LoVo (cell line): Measurements from ENCODE around the gene CNST.
"Not testable (repeated sequence)": the region's sequence is repeated elsewhere in the genome, so short reads cannot be mapped to it uniquely, and the experiment has no call there.

Source experiments
- DNase-seq: peaks from one replicate; pipeline ENCODE4 v3.0.0-alpha.2; 2016; ENCODE audit warnings: low spot score

The CNST gene

GRCh38 chr1:246587032-246587431 is 20.8 kb downstream of the CNST start:
- no peak for DNase-seq

- no peak for DNase-seq
Observed at GRCh38 chr1:246587606-246588005, 21.4 kb downstream of the CNST start.

DNA sequence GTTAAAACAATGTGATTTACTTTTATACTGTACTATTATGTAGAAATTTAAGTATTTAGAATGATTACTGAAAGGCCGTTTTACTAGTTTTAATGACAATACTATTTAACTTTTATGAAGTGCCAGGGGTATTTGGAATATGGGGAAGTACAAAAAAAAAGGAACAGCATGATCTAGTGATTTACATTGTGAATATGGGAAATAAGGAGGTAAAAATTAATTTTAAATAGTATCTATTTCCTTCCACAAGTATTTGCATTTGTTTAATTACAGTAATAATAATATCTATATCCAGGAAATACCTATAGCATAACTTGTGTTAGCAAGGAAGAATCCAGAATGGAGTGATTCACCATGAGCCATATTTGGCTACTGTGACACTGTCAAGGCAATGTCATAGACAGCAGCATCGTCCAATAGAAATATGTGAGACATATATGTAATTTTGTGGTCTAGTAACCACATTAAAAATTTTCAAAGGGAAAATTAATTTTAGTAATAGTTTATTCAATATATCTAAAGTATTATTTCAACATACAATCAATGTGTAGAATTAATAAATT is 22.0 kb downstream of the CNST start:
- DNase-seq, result no peak

DNA sequence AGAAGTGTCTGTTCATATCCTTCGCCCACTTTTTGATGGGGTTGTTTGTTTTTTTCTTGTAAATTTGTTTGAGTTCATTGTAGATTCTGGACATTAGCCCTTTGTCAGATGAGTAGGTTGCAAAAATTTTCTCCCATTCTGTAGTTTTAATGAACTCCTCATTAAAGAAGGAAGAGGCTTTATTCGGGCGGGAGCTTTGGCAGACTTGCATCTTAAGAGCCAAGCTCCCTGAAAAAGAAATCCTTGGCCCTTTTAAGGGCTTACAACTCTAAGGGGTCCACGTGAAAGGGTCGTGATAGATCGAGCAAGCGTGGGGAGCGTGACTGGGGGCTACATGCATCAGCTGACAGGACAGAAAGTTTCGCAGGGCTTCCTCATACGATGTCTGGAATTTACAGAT is 23.7 kb downstream of the CNST start:
- DNase-seq, result not testable (repeated sequence)

GRCh38 chr1:246591047-246591446 is 24.8 kb downstream of the CNST start:
- no peak for DNase-seq

- no peak for DNase-seq
Observed at GRCh38 chr1:246591504-246591903, 25.2 kb downstream of the CNST start.

DNA sequence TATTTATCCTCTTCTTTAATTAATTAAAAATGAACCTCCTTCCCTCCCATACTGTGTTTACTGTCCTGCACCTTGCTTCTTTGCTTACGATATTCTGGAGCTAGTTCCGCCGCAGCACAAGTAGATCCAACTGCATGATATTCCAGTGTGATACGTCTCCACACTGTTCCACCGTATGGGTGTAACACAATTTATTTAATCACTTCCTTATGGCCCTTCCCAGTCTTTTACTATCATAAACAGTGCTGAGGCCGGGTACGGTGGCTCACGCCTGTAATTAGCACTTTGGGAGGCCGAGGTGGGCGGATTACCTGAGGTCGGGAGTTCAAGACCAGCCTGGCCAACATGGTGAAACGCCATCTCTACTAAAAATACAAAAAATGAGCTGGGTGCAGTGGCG is 25.7 kb downstream of the CNST start:
- no peak for DNase-seq

DNA sequence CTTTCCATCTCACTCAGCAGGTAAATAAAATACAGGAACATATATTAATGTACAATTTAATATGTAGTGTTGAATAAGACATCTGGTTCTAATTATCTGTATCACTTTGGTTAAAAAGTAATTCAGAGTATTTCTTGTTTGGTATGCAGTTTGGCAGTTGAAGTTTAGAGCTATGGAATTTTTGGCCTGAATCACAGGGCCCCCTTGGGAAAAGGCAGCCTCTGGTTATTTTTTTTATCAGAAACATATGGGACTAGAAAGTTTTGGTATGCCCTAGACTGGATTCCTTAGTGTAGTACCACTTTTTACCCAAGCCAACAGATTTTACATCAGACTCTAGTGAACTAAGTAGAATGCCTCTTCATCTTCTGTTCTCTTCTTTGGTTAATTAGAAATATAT is 26.4 kb downstream of the CNST start:
- DNase-seq, result no peak

GRCh38 chr1:246595146-246595545 is 28.9 kb downstream of the CNST start:
- DNase-seq, result no peak

DNA sequence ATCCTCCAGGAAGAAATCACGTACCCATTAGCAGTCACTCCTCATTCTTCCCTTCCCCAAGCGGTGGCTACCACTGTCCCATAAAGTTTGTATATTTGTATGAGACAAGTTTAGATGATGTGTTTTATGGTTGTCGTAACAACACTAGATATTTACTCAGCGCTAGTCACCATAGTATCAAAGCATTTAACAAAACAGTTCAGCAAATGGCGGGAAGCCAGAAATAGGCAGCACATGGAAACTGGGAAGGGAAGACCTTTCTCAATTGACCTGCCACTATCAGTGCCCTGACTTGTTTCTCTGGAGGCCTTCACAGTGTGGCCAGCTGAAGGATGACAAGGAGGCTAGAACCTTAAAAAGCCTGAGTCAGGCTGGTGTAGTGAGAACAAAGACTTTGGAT is 31.1 kb downstream of the CNST start:
- peak; percentile 11 for DNase-seq

DNA sequence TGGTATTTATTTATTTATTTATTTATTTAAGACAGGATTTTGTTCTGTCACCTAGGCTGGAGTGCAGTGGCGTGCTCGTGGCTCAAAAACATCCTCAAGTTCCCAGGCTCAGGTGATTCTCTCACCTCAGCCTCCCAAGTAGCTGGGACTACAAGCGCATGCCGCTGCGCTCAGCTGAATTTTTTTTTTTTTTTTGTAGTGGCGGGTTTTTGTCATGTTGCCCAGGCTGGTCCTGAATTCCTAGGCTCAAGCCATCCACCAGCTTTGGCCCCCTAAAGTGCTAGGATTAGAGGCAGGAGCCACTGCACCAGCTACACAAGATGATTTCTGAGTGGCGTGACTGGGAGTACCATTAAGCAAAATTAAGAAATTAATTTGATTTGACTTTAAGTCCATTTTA is 31.7 kb downstream of the CNST start:
- no peak for DNase-seq

DNA sequence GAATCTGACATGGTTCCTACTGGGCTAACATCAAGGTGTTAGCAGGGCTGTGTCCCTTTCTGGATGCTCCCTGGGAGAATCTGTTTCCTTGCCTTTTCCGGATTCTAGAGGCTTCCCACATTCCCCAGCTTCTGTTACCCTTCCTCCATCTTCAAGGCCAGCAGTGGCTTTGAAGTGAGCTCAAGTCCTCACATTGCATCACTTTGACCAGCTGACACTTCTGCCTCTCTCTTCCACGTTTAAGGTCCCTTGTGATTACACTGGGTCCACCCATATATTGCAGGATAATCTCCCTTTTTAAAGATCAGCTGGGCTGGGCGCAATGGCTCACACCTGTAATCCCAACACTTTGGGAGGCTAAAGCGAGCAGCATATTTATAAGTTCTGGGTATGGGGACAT is 33.1 kb downstream of the CNST start:
- DNase-seq, result no peak

- DNase-seq, result no peak
Observed at GRCh38 chr1:246600579-246600978, 34.3 kb downstream of the CNST start.

- no peak for DNase-seq
Observed at GRCh38 chr1:246602194-246602593, 35.9 kb downstream of the CNST start.

DNA sequence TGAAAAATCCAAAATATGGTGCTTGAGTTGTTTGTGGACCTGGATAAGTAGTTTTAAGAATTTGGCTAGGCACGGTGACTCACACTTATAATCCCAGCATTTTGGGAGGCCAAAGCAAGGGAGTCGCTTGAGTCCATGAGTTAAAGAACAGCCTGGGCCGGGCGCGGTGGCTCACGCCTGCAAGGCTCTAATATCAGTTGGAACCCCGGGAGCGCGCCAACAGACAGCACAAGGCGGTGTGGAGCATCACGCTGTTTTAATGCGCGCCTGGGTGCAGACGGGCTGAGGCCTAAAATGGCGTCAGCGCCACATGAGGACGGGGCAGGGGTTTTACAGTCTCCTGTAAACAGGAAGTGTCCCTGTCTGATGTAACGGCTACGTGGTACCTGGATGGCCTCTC is 39.0 kb downstream of the CNST start:
- DNase-seq, result not testable (repeated sequence)

DNA sequence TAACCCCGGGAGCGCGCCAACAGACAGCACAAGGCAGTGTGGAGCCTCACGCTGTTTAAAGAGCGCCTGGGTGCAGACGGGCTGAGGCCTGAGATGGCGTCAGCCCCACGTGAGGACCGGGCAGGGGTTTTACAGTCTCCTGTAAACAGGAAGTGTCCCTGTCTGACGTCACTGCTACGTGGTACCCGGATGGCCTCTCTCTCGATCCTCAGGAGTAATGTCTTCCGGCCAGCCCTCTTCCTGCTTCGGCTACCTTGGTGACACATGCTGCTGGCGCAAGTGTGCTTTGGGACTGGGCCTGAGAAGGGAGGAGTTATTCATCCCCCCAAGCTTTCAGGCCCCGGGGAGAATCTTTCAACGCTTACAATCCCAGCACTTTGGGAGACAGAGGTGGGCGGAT is 41.2 kb downstream of the CNST start:
- no peak for DNase-seq

DNA sequence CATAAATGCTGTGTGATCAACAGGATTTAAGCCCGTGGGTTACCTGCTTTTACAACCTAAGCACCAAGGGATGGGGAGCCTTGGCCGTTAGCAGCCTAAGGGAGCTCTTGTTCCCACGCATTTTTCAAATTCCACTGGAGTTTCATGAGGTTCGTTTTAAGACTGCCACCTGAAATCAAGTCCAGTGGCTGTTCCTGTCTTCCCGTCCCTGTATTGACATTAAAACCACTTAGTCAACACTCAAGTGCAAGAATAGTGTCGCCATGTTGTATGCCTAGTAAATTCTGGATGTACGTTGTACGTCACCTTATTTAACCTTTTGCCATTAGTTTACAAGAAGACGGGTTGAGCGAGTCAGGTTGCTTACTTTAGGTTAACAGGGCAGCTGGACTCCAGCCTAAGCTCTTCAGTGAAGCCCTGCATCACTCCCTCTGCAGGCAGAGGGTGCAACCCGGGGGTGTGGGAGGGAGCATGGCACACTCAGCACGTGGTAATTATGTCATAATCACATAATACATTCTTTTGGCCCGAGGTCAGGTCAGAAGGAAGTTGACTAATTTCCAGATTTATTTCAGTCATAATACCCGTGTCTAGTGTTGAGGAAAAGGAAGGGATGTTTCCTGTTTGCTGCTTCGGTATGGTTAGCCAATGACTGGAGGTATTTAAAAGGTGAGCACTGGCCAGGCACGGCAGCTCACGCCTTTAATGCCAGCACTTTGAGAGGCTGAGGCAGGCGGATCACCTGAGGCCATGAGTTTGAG is 42.5 kb downstream of the CNST start:
- peak; percentile 65 for DNase-seq

DNA sequence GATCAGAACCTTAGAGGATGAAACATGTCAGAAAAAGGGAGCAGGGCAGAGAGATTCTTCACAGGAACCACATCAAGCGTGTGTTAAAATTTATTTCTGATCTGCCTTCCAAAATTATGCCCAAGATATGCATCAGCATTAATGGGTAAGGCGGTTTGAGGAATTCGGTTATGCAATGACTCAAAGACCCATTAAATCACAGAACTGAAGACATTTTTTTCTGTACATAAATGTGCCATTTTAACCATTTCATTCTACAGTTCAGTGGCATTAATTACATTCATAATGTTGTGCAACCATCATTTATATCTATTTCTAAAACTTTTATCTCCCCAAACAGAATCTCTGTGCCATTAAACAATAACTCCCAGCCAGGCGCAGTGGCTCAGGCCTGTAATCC is 43.4 kb downstream of the CNST start:
- DNase-seq, result no peak

DNA sequence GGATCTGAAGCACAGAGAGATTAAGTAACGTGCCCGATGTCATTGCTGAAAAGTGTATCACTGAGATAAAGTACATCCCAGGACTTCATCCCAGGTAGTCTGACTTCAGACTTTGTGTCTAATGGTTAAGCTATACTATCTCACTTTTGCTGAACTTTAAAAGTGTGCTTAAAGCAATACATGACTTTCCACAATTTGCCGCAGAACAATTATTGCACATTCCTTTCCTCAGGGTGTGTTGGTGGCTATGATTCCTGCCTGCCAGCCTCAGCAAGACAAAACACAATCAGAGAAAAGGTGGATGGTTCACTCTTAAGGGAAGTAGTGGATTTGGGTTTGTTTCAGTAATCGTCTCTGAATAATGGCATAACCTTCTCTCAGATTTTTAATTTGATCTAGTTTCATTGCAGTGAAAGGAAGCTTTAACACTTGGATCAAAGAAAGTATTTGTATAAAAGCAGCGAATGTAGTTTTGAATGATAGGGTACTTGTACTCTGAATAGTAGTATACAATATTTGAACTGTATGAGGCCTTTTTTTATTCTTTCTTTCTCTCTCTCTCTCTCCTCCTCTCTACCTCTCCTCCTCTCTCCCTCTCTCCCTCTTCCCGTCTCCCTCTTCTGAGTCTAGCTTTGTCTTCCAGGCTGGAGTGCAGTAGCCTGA is 47.0 kb downstream of the CNST start:
- DNase-seq, result no peak

DNA sequence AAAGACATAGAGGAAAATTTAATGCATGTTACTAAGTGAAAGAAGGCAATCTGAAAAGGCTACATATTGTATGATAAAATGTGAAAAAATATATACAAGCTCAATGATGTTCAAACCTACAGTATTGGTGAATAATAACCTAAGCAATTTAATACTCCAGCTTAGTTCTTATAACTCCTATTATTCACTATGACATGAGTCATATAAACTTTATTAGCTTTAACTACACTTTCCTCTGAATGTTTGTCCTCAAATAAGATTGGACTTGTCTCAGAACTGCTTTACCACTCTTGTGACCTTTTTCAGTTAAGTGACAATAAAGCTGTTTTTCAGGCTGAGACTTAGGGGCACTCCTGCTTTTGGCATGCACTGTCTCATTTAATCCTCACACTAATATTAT is 50.9 kb downstream of the CNST start:
- DNase-seq, result no peak

- no peak for DNase-seq
Observed at GRCh38 chr1:246617768-246618167, 51.5 kb downstream of the CNST start.

DNA sequence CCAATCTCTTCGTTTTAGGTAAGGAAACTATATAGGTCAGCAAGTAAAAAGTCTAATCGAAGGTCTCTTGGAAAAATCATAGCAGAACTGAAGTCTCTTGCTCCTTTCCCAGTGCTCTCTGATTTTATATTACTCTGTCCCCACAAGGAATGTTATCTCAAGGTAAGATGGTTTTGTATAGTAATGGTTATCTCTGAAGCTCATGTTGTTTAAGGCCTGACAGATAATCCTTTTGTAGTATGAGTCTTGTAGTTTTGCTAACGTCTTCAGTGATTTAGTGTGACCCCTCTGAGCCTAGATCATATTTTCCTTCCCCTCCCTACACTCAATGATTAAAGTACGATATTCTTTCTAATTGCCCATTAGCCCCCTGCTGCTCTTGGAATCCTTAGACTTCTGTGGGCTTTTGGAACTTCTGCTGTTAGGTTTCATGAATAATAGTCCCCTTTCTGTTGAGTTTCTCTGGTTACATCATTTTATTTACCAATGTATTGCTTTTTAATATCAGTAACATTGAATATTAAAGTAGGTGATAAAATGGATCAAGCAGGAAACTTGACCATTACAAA is 52.1 kb downstream of the CNST start:
- no peak for DNase-seq

GRCh38 chr1:246622035-246622652 is 55.9 kb downstream of the CNST start:
- DNase-seq, result no peak
